ENCODE measurements around the gene ACHE. TPM values are rescaled to one million over a fixed set of nuclear protein-coding genes. Genes with fewer than 3 reads are reported as not detected.
A peak's percentile ranks its signal among the peaks of the same experiment; 100 is the strongest.

ACHE gene
- total and polyA plus RNA-seq, 2 of the 13 experiments (the other 11 are each of a cell fraction or from before 2014, with no cell fraction given): 0.18 to 0.40 TPM

- TF ChIP-seq JUN (CRISPR knock-in tag; IDR thresholded peaks at IDR 0.05) (no peak), BCLAF1 (IDR thresholded peaks at IDR 0.05) (no peak), SRY (CRISPR knock-in tag; IDR thresholded peaks at IDR 0.05) (peak; percentile 85; the same call in 1 of the 2 replicates), ZNF20 (CRISPR knock-in tag; IDR thresholded peaks at IDR 0.05) (no peak), MBNL3 (CRISPR knock-in tag; conservative IDR thresholded peaks at IDR 0.05) (no peak), JUNB (CRISPR knock-in tag; IDR thresholded peaks at IDR 0.05; ENCODE audit: borderline replicate concordance) (no peak), SRSF4 (IDR thresholded peaks at IDR 0.05; ENCODE audit: low read depth, low read length, poor library complexity, severe bottlenecking) (no peak), CHD4 (IDR thresholded peaks at IDR 0.05; ENCODE audit: borderline replicate concordance, low read length) (0 out of 2 replicates have a peak, but pooled peaks have one; percentile 21), ZNF343 (CRISPR knock-in tag; IDR thresholded peaks at IDR 0.05) (0 out of 2 replicates have a peak, but pooled peaks have one; percentile 31), MAZ (IDR thresholded peaks at IDR 0.05; ENCODE audit: borderline replicate concordance, low read depth, low read length) (0 out of 2 replicates have a peak, but pooled peaks have one; percentile 15), MAZ (CRISPR knock-in tag; IDR thresholded peaks at IDR 0.05; ENCODE audit: low read depth) (peak; percentile 72), ZNF256 (CRISPR knock-in tag; conservative IDR thresholded peaks at IDR 0.05) (no peak), ZNF790 (CRISPR knock-in tag; IDR thresholded peaks at IDR 0.05; ENCODE audit: borderline replicate concordance) (no peak), SCMH1 (CRISPR knock-in tag; IDR thresholded peaks at IDR 0.05; ENCODE audit: borderline replicate concordance) (no peak), SNAI1 (CRISPR knock-in tag; IDR thresholded peaks at IDR 0.05; ENCODE audit: borderline replicate concordance) (no peak), ZBTB33 (CRISPR knock-in tag; IDR thresholded peaks at IDR 0.05) (0 out of 2 replicates have a peak, but pooled peaks have one; percentile 30), ZNF547 (CRISPR knock-in tag; IDR thresholded peaks at IDR 0.05) (peak; percentile 72), EED (CRISPR knock-in tag; IDR thresholded peaks at IDR 0.05) (no peak)
- TF ChIP-seq, protein P1, sequence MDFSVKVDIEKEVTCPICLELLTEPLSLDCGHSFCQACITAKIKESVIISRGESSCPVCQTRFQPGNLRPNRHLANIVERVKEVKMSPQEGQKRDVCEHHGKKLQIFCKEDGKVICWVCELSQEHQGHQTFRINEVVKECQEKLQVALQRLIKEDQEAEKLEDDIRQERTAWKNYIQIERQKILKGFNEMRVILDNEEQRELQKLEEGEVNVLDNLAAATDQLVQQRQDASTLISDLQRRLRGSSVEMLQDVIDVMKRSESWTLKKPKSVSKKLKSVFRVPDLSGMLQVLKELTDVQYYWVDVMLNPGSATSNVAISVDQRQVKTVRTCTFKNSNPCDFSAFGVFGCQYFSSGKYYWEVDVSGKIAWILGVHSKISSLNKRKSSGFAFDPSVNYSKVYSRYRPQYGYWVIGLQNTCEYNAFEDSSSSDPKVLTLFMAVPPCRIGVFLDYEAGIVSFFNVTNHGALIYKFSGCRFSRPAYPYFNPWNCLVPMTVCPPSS (IDR thresholded peaks at IDR 0.05): no peak
Measured at GRCh38 chr7:100852048-100852872, 43.4 kb downstream of the ACHE start, which contains the start of gene SLC12A9 (continued).

Data from HepG2 (cell line).